ENCODE measurements around the gene SLC5A2. TPM values are rescaled to one million over a fixed set of nuclear protein-coding genes. Genes with fewer than 3 reads are reported as not detected.

The SLC5A2 gene
- total RNA-seq, 1 donor: under 0.01 TPM

- H3K4me3 ChIP-seq (ENCODE audit: low read depth, low read length): no peak overlapping the region
- no peak for TF ChIP-seq CTCF (IDR thresholded peaks at IDR 0.05; ENCODE audit: insufficient read depth, low read depth, low read length)
- DNase-seq (ENCODE audit: low read depth): no peak
These were observed 1.7 kb downstream of the SLC5A2 start for GRCh38 chr16:31484491-31485171.

- TF ChIP-seq CTCF (IDR thresholded peaks at IDR 0.05; ENCODE audit: insufficient read depth, low read depth, low read length): no peak
- H3K4me3 ChIP-seq (ENCODE audit: low read depth, low read length): no peak overlapping the region
These were observed 2.6 kb downstream of the SLC5A2 start for GRCh38 chr16:31485571-31485970.

GRCh38 chr16:31486045-31486444 is 3.1 kb downstream of the SLC5A2 start:
- H3K4me3 ChIP-seq (ENCODE audit: low read depth, low read length): no peak overlapping the region
- no peak for TF ChIP-seq CTCF (IDR thresholded peaks at IDR 0.05; ENCODE audit: insufficient read depth, low read depth, low read length)
- DNase-seq (ENCODE audit: low read depth): no peak

More at GRCh38 chr16:31485571-31485970, 2.6 kb downstream of the SLC5A2 start:
- no peak for DNase-seq (ENCODE audit: low read depth)

- no peak for TF ChIP-seq CTCF (IDR thresholded peaks at IDR 0.05; ENCODE audit: insufficient read depth, low read depth, low read length)
- no peak for DNase-seq (ENCODE audit: low read depth)
- peak overlapping the region; percentile 65 for H3K4me3 ChIP-seq (ENCODE audit: low read depth, low read length)
These were observed 4.3 kb downstream of the SLC5A2 start for GRCh38 chr16:31487071-31487719.

- no peak for TF ChIP-seq CTCF (IDR thresholded peaks at IDR 0.05; ENCODE audit: insufficient read depth, low read depth, low read length)
- peak; percentile 46 for DNase-seq (ENCODE audit: low read depth)
These were observed 5.0 kb downstream of the SLC5A2 start for GRCh38 chr16:31487720-31488467.

GRCh38 chr16:31488468-31489297 is 5.8 kb downstream of the SLC5A2 start:
- no peak for TF ChIP-seq CTCF (IDR thresholded peaks at IDR 0.05; ENCODE audit: insufficient read depth, low read depth, low read length)
- peak overlapping the region; percentile 65 for H3K4me3 ChIP-seq (ENCODE audit: low read depth, low read length)
- no peak for DNase-seq (ENCODE audit: low read depth)

More at GRCh38 chr16:31487720-31488467, 5.0 kb downstream of the SLC5A2 start:
- H3K4me3 ChIP-seq (ENCODE audit: low read depth, low read length): peak overlapping the region; percentile 65

All from fibroblast of villous mesenchyme (primary cell).